HG02840 (cell line): Measurements from ENCODE around the gene ZFP64.
A peak's percentile ranks its signal among the peaks of the same experiment; 100 is the strongest.
"Not testable (repeated sequence)": the region's sequence is repeated elsewhere in the genome, so short reads cannot be mapped to it uniquely, and the experiment has no call there.

Experiments
- ATAC-seq: cut with Tn5 transposase; IDR thresholded peaks from one replicate; pipeline ENCODE4 v1.9.1; 2021; ENCODE audit warnings: mild to moderate bottlenecking, moderate library complexity, moderate number of reproducible peaks; ENCODE audit not compliant: unreplicated experiment, low FRiP score

The ZFP64 gene

GRCh38 chr20:52191132-52191915 is at the start of gene ZFP64:
Gene ZFP64, minus strand, starts transcription at chr20:52191779. Its CDS starts 143 bp downstream, at chr20:52191636.
- ATAC-seq, result peak; percentile 76

GRCh38 chr20:52240802-52241201 is 49.2 kb upstream of the ZFP64 start:
- ATAC-seq, result no peak

GRCh38 chr20:52239102-52239501 is 47.5 kb upstream of the ZFP64 start:
- no peak for ATAC-seq

GRCh38 chr20:52236292-52236691 is 44.7 kb upstream of the ZFP64 start:
- ATAC-seq, result no peak

GRCh38 chr20:52235129-52235528 is 43.5 kb upstream of the ZFP64 start:
- no peak for ATAC-seq

GRCh38 chr20:52234302-52235045 is 42.9 kb upstream of the ZFP64 start:
- ATAC-seq, result no peak

GRCh38 chr20:52231230-52231746 is 39.7 kb upstream of the ZFP64 start:
- ATAC-seq, result no peak

- ATAC-seq, result no peak
Measured at GRCh38 chr20:52230409-52230808, 38.8 kb upstream of the ZFP64 start.

- ATAC-seq, result not testable (repeated sequence)
Measured at GRCh38 chr20:52229346-52229745, 37.8 kb upstream of the ZFP64 start.

GRCh38 chr20:52226370-52226769 is 34.8 kb upstream of the ZFP64 start:
- ATAC-seq, result no peak

GRCh38 chr20:52224920-52225319 is 33.3 kb upstream of the ZFP64 start:
- no peak for ATAC-seq

GRCh38 chr20:52221362-52221761 is 29.8 kb upstream of the ZFP64 start:
- ATAC-seq, result not testable (repeated sequence)

GRCh38 chr20:52220891-52221290 is 29.3 kb upstream of the ZFP64 start:
- not testable (repeated sequence) for ATAC-seq

GRCh38 chr20:52219441-52219840 is 27.9 kb upstream of the ZFP64 start:
- no peak for ATAC-seq

- ATAC-seq, result no peak
Measured at GRCh38 chr20:52217689-52218395, 26.3 kb upstream of the ZFP64 start.

GRCh38 chr20:52213995-52214394 is 22.4 kb upstream of the ZFP64 start:
- no peak for ATAC-seq

- ATAC-seq, result no peak
Measured at GRCh38 chr20:52212943-52213342, 21.4 kb upstream of the ZFP64 start.

- ATAC-seq, result no peak
Measured at GRCh38 chr20:52210037-52210990, 18.7 kb upstream of the ZFP64 start.

GRCh38 chr20:52209154-52209571 is 17.6 kb upstream of the ZFP64 start:
- ATAC-seq, result no peak
